Kidney (tissue), 14 donors: ENCODE data around the gene SEMA3F. TPM values are rescaled to one million over a fixed set of nuclear protein-coding genes. Genes with fewer than 3 reads are reported as not detected.

ENCODE experiments used
- DNase-seq, 5 donors: peaks; one replicate each; pipeline ENCODE4 v3.0.0-alpha.2; 2013 to 2020
- FAIRE-seq: peaks from 2 replicates; lab custom pipeline; 2012; peaks lifted over from hg19 to GRCh38; lab: Jason Lieb, UNC
- H3K27ac ChIP-seq, 2 donors: one replicate each; pipeline ENCODE4 v1.7.0; 2013; ENCODE audit warnings: low read depth in 2 of 2, low read length in 2 of 2, inconsistent platforms in 1 of 2
- H3K27me3 ChIP-seq: one replicate; pipeline ENCODE4 v1.7.1; 2013; ENCODE audit warnings: low read length, inconsistent platforms; ENCODE audit not compliant: control insufficient read depth, insufficient read depth
- H3K36me3 ChIP-seq, 3 donors: one replicate each; pipeline versions ENCODE4 v1.7.0 to v1.7.1; 2013; ENCODE audit warnings: low read length in 3 of 3, control low read depth in 1 of 3, inconsistent platforms in 1 of 3; ENCODE audit not compliant: insufficient read depth in 3 of 3, control insufficient read depth in 2 of 3
- H3K4me1 ChIP-seq, 3 donors: one replicate each; pipeline versions ENCODE4 v1.7.0 to v1.7.1; 2013; ENCODE audit warnings: low read length in 3 of 3, inconsistent platforms in 1 of 3, low read depth in 1 of 3; ENCODE audit not compliant: control insufficient read depth in 2 of 3, insufficient read depth in 2 of 3
- H3K4me3 ChIP-seq, 3 donors: one replicate each; pipeline versions ENCODE4 v1.7.0 to v1.8.1; 2013; ENCODE audit warnings: low read length in 3 of 3, control low read depth in 1 of 3, inconsistent platforms in 1 of 3
- H3K9ac ChIP-seq, 3 donors: one replicate each; pipeline versions ENCODE4 v1.7.0 to v1.7.1; 2013; ENCODE audit warnings: low read length in 3 of 3, control low read depth in 1 of 3, inconsistent platforms in 1 of 3
- H3K9me3 ChIP-seq, 3 donors: one replicate each; pipeline versions ENCODE4 v1.7.0 to v1.7.1; 2013; ENCODE audit warnings: low read length in 3 of 3, control low read depth in 1 of 3, inconsistent platforms in 1 of 3; ENCODE audit not compliant: control insufficient read depth in 2 of 3, insufficient read depth in 1 of 3
- intact Hi-C: fragments of 100-400 bp; cut with DNase I; formaldehyde crosslinking; loops from one replicate; pipeline ENCODE4 v1.11.1; 2022
- polyA plus RNA-seq: library from polyadenylated mRNA; stranded (reverse); fragments of 350-450 nt; fragmentation: Illumina TruSeq; extraction: RNeasy Lipid Tissue Mini Kit (QIAGEN cat#74804); gene quantifications from one replicate; pipeline ENCODE4 v1.2.3, GENCODE V29; 2014; ENCODE audit warnings: low read depth, low replicate concordance; ENCODE audit not compliant: insufficient read depth
- total RNA-seq: library from RNA; stranded (reverse); fragmentation: NEBNext Ultra II Directional; extraction: Animal tissue kit (Norgen Biotek cat#: 25700); gene quantifications from one replicate; pipeline ENCODE4 v1.2.1, GENCODE V29; 2021
- TF ChIP-seq, protein P1 (sequence below): IDR thresholded peaks from 3 replicates; pipeline ENCODE4 v1.5.1; 2012; ENCODE audit warnings: mild to moderate bottlenecking, moderate library complexity, borderline replicate concordance; ENCODE audit not compliant: insufficient read depth; ENCODE audit errors: extremely low read depth
- donor health status: control.
- donor health status: control.
- donor health status: control.
- donor health status: control.
- donor health status: control.
- donor health status: DM: yes; HTN: yes; CAD: no.
- donor health status: Normal renal cell carcinoma (clear cell type).

The SEMA3F gene
- total and polyA plus RNA-seq, 2 donors from 2014 or later: 36.7 to 39.9 TPM

DNA sequence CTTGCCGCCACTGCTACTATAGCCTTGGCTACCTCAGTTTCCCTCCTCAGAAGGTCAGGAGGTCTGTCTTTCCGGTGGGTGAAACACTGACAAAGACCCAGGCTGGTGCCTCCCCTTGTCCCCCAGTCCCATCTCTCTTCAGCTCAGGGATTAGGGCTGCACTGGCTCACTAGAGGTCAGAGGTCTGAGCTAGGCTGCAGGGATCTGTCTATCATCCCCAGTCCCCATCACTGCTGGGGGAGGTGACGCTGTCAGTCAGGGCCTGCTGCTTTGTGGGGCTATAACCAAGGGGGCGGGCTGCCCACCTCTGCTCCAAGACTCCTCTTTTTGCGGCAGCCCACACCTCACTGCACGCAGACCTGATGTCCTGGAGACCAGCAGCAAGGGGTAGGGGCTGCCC lies 13.7 kb downstream of the SEMA3F start:
- DNase-seq (no peak), FAIRE-seq (no peak)
- H3K36me3 ChIP-seq: peaks cover 0 to 2% (median 0%) of the 10 kb centered on the region in 3 donors
- TF ChIP-seq, protein P1, sequence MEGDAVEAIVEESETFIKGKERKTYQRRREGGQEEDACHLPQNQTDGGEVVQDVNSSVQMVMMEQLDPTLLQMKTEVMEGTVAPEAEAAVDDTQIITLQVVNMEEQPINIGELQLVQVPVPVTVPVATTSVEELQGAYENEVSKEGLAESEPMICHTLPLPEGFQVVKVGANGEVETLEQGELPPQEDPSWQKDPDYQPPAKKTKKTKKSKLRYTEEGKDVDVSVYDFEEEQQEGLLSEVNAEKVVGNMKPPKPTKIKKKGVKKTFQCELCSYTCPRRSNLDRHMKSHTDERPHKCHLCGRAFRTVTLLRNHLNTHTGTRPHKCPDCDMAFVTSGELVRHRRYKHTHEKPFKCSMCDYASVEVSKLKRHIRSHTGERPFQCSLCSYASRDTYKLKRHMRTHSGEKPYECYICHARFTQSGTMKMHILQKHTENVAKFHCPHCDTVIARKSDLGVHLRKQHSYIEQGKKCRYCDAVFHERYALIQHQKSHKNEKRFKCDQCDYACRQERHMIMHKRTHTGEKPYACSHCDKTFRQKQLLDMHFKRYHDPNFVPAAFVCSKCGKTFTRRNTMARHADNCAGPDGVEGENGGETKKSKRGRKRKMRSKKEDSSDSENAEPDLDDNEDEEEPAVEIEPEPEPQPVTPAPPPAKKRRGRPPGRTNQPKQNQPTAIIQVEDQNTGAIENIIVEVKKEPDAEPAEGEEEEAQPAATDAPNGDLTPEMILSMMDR: no peak
- intact Hi-C loops: no loop called here
- peak overlapping the region; percentile 83 to 88 for H3K27ac ChIP-seq
- peaks cover 5 to 79% (median 49%) of the 10 kb centered on the region in 3 donors for H3K4me1 ChIP-seq
- no peaks in the 10 kb centered on the region for H3K27me3 ChIP-seq
- H3K4me3 ChIP-seq: no peak overlapping the region
- no peaks in the 10 kb centered on the region for H3K9me3 ChIP-seq
- no peak overlapping the region for H3K9ac ChIP-seq

DNA sequence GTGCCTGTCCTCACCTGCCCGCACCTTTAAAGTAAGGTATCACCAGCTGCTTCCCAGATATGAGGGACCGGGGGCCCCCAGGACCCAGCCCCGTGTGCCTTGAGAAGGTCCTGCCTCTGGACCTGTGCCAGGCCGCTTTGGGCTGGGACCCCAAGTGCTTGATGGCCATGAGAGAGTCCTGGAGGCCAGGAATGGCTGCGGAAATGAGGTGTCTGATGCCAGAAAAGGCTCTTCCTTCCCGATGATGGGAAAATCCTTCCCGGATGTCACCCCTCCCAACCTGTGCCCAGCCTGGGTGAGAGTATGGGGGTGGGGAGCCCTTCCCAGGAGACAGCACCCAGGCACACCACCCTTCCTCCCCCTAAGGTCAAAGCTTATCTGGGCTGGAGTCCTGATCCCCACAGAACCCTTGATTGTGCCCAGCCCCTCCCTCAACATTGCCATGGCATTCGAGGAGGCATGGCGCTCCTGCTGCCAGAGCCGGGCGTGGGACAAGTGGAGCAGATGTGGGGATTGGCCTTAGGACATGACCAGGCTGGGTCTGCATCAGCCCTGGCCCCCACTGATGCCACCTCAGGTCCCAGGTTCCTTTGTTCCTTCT lies 14.2 kb downstream of the SEMA3F start:
- peak overlapping the region; percentile 83 to 88 for H3K27ac ChIP-seq
- H3K9me3 ChIP-seq: no peaks in the 10 kb centered on the region
- intact Hi-C loops: no loop called here
- no peak overlapping the region for H3K4me3 ChIP-seq
- DNase-seq (no peak), FAIRE-seq (no peak)
- H3K36me3 ChIP-seq: peaks cover 0 to 2% (median 0%) of the 10 kb centered on the region in 3 donors
- H3K4me1 ChIP-seq: peaks cover 5 to 75% (median 44%) of the 10 kb centered on the region in 3 donors
- H3K27me3 ChIP-seq: no peaks in the 10 kb centered on the region
- TF ChIP-seq, protein P1: no peak
- H3K9ac ChIP-seq: no peak overlapping the region

DNA sequence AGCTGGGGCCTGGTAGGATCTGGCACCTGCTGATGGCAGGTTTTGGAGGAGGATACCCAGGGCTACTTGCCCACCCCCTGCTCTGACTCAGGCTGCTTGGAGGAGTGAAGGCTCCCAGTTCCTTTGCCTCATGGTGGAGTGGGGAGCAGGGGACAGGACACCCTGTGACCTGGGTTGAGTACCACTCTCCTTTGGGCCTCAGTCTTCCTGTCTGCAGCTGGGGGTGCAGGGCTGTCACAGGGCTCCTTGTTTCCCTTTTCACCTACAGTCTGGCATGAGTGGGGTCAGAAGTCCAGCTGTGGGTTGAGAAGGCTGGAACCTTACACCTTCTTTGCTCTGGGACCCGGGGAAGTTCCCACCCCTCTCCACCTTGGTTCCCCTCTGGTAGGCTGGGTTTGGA lies 14.7 kb downstream of the SEMA3F start:
- no peaks in the 10 kb centered on the region for H3K36me3 ChIP-seq
- TF ChIP-seq, protein P1: no peak
- no peak for FAIRE-seq
- no peak overlapping the region for H3K4me3 ChIP-seq
- peaks cover 5 to 69% (median 39%) of the 10 kb centered on the region in 3 donors for H3K4me1 ChIP-seq
- no peak for DNase-seq
- H3K27ac ChIP-seq: peak overlapping the region; percentile 83 to 88
- H3K27me3 ChIP-seq: no peaks in the 10 kb centered on the region
- H3K9me3 ChIP-seq: no peaks in the 10 kb centered on the region
- no peak overlapping the region for H3K9ac ChIP-seq
- intact Hi-C loops: no loop called here
